Lower lobe of right lung (tissue), 2 donors: ENCODE data around the gene PCDHGA7. TPM values are rescaled to one million over a fixed set of nuclear protein-coding genes. Genes with fewer than 3 reads are reported as not detected.
"Not testable (repeated sequence)": the region's sequence is repeated elsewhere in the genome, so short reads cannot be mapped to it uniquely, and the experiment has no call there.

ENCODE experiments used
- ATAC-seq, 2 donors: fragments of 200-7000 bp; cut with Tn5 transposase; one replicate each; pipeline ENCODE4 v1.9.1; 2020 to 2022; ENCODE audit warnings: mild to moderate bottlenecking in 2 of 2, moderate library complexity in 2 of 2
- DNase-seq: peaks from one replicate; pipeline ENCODE4 v3.0.0-alpha.2; 2020
- H3K27ac ChIP-seq: fragments of 200-600 bp; one replicate; pipeline ENCODE4 v1.8.0; 2022
- H3K27me3 ChIP-seq: fragments of 200-600 bp; one replicate; pipeline ENCODE4 v1.8.0; 2022; ENCODE audit warnings: low read depth
- H3K36me3 ChIP-seq: fragments of 200-600 bp; one replicate; pipeline ENCODE4 v1.8.0; 2022; ENCODE audit warnings: mild to moderate bottlenecking
- H3K4me1 ChIP-seq: fragments of 200-600 bp; one replicate; pipeline ENCODE4 v1.8.0; 2022
- H3K4me3 ChIP-seq: fragments of 200-600 bp; one replicate; pipeline ENCODE4 v1.8.0; 2022; ENCODE audit warnings: mild to moderate bottlenecking
- H3K9me3 ChIP-seq: fragments of 200-600 bp; one replicate; pipeline ENCODE4 v1.8.0; 2022
- intact Hi-C: fragments of 100-400 bp; cut with DNase I; formaldehyde crosslinking; loops from one replicate; pipeline ENCODE4 v1.11.0; 2022
- total RNA-seq: library from RNA; stranded (reverse); fragmentation: NEBNext Ultra II Directional; extraction: Animal tissue kit (Norgen Biotek cat#: 25700); gene quantifications from one replicate; pipeline ENCODE4 v1.2.1, GENCODE V29; 2021
- TF ChIP-seq, protein P1 (sequence below): fragments of 200-600 bp; IDR thresholded peaks from one replicate; pipeline ENCODE4 v1.8.0; 2022; ENCODE audit warnings: antibody characterized with exemption, mild to moderate bottlenecking
- donor health status: DM: no; HTN: yes; CAD: no; lungs with severe emphysema.

PCDHGA7 gene
- total RNA-seq, 1 donor from 2014 or later, result 1.9 TPM

GRCh38 chr5:141384471-141385267 lies 2.1 kb downstream of the PCDHGA7 start:
- TF ChIP-seq, protein P1, sequence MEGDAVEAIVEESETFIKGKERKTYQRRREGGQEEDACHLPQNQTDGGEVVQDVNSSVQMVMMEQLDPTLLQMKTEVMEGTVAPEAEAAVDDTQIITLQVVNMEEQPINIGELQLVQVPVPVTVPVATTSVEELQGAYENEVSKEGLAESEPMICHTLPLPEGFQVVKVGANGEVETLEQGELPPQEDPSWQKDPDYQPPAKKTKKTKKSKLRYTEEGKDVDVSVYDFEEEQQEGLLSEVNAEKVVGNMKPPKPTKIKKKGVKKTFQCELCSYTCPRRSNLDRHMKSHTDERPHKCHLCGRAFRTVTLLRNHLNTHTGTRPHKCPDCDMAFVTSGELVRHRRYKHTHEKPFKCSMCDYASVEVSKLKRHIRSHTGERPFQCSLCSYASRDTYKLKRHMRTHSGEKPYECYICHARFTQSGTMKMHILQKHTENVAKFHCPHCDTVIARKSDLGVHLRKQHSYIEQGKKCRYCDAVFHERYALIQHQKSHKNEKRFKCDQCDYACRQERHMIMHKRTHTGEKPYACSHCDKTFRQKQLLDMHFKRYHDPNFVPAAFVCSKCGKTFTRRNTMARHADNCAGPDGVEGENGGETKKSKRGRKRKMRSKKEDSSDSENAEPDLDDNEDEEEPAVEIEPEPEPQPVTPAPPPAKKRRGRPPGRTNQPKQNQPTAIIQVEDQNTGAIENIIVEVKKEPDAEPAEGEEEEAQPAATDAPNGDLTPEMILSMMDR, result no peak
- DNase-seq (no peak), ATAC-seq (no peak)
- peaks cover 86% of the 10 kb centered on the region for H3K9me3 ChIP-seq
- intact Hi-C loops, result no loop called here
- H3K27ac ChIP-seq, result no peak overlapping the region
- no peak overlapping the region for H3K4me3 ChIP-seq
- no peaks in the 10 kb centered on the region for H3K36me3 ChIP-seq
- no peaks in the 10 kb centered on the region for H3K4me1 ChIP-seq
- peaks cover 10% of the 10 kb centered on the region for H3K27me3 ChIP-seq

DNA sequence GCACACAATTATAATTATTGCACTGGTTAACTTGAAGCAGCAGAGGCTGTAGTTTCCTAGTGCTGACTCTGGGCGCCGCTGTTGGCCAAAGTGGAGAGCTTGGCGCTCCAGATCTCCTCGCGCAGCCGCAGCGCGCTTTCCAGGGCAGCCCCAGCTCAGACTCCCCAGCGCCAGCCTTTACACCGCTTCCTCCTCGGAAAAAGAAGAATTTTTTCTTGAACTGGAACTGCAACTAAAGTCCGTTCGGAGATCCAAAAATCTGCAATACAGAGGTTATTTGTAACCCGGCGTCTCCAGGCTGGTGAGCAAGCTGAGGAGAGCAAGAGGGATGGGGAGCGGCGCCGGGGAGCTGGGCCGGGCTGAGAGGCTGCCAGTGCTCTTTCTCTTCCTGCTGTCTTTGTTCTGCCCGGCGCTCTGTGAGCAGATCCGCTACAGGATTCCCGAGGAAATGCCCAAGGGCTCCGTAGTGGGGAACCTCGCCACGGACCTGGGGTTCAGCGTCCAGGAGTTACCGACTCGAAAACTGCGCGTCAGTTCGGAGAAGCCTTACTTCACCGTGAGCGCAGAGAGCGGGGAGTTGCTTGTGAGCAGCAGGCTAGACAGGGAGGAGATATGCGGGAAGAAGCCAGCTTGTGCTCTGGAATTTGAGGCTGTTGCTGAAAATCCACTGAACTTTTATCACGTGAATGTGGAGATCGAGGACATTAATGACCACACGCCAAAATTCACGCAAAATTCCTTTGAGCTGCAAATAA lies 5.2 kb downstream of the PCDHGA7 start, which contains the start of gene PCDHGB4:
Gene PCDHGB4 (plus strand): TSS at position 142 of the 755 bp plus-strand sequence. CDS start 187 bp downstream, at position 329.
- Histone ChIP-seq H3K9me3 (peaks cover 84% of the 10 kb centered on the region), H3K27me3 (peaks cover 21% of the 10 kb centered on the region), H3K4me3 (peak within 1 kb of the TSS; percentile 26)
- DNase-seq, H3K36me3 ChIP-seq, H3K27ac ChIP-seq, intact Hi-C loops, H3K4me1 ChIP-seq: not testable (repeated sequence)
- ATAC-seq, result peak; percentile 78 to 93
- TF ChIP-seq, protein P1, result peak; percentile 37

DNA sequence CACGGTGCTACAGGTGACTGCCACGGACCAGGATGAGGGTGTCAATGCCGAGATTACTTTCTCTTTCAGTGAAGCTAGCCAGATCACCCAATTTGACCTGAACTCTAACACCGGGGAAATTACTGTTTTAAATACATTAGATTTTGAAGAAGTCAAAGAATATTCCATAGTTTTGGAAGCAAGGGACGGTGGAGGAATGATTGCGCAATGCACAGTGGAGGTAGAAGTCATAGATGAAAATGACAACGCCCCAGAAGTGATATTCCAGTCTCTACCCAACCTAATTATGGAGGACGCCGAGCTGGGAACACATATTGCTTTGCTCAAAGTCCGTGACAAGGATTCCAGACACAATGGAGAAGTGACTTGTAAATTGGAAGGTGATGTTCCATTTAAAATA lies 6.1 kb downstream of the PCDHGA7 start:
- ATAC-seq (no peak), DNase-seq (no peak)
- TF ChIP-seq, protein P1, result no peak
- no peaks in the 10 kb centered on the region for H3K4me1 ChIP-seq
- H3K27ac ChIP-seq, result no peak overlapping the region
- intact Hi-C loops, result no loop called here
- no peaks in the 10 kb centered on the region for H3K36me3 ChIP-seq
- H3K4me3 ChIP-seq, result no peak overlapping the region
- peaks cover 84% of the 10 kb centered on the region for H3K9me3 ChIP-seq
- peaks cover 23% of the 10 kb centered on the region for H3K27me3 ChIP-seq

- no peaks in the 10 kb centered on the region for H3K4me1 ChIP-seq
- intact Hi-C loops, result no loop called here
- DNase-seq, result no peak
- no peaks in the 10 kb centered on the region for H3K36me3 ChIP-seq
- ATAC-seq, result no peak
- H3K27ac ChIP-seq, result no peak overlapping the region
- H3K27me3 ChIP-seq, result peaks cover 27% of the 10 kb centered on the region
- H3K4me3 ChIP-seq, result no peak overlapping the region
- peaks cover 83% of the 10 kb centered on the region for H3K9me3 ChIP-seq
- TF ChIP-seq, protein P1, result no peak
Measured at GRCh38 chr5:141389153-141390042, 6.9 kb downstream of the PCDHGA7 start.
